Fibroblast of skin of scalp (primary cell): Measurements from ENCODE around the gene MSANTD2. TPM values are rescaled to one million over a fixed set of nuclear protein-coding genes. Genes with fewer than 3 reads are reported as not detected.

Source experiments
- DNase-seq: peaks from one replicate; pipeline ENCODE4 v3.0.0-alpha.2; 2013
- polyA plus RNA-seq, 2 experiments: library from polyadenylated mRNA; unstranded; fragments of 120-200 nt; gene quantifications; one replicate each; pipeline ENCODE4 v1.2.1, GENCODE V29; 2013; ENCODE audit not compliant: insufficient read length in 2 of 2

MSANTD2 gene
- 8.9 TPM for polyA plus RNA-seq (2013, experiment 1 of 2; ENCODE audit: insufficient read length)
- 9.0 TPM for polyA plus RNA-seq (2013, experiment 2 of 2; ENCODE audit: insufficient read length)

- DNase-seq, result peak; percentile 81
These were observed at the start of gene MSANTD2 for GRCh38 chr11:124800226-124800929. MSANTD2 (minus strand) TSS chr11:124800406; CDS start chr11:124800380, 26 bp downstream.

DNA sequence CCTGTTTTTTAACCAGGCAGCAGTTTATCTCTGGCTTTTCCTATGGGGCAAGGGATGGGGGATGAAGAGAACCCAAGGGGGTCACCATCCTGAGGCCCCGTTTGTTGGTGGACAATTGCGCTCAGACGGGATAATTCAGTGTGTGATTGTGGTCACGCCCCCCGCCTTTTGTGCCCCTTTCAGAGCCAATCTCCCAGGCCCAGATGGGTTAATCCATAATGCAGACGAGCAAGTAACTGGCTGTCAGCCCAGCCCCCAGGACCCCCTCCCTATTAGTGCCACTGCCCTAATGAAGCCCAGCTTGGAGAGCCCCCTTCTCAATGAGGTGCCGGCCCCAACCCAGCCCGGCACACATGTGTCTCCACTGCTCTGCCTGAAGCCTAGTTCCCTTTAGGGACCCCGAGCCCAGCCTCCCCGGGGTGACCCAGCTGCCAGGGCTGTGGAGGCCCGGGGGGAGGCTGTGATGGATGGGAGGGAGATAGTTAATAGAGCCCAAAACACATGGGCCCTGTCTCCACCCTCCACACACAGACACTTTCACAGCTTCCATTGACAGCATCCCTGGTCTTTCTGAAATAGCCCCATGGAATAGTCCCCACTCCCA lies 46.0 kb upstream of the MSANTD2 start:
- DNase-seq, result no peak

DNA sequence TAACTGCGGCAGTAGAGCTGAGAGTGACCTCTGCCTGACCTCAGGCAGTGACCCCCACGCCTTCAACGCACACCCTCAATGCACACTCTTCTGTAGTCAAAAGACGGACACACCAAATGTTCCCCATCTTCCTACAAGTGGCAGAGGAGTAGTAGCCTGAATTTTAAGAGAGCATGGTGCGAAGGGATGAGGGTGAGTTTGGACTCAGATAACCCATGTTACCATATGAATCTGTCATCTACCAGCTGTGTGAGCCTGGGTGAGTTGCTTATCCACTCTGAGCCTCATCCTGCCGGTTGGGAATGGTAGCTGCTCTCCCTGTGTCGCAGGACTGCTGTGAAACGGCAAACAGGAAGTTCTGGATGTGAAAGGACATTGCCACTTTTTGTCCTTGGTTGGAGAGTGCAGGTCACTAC lies 44.5 kb upstream of the MSANTD2 start:
- DNase-seq, result no peak

DNA sequence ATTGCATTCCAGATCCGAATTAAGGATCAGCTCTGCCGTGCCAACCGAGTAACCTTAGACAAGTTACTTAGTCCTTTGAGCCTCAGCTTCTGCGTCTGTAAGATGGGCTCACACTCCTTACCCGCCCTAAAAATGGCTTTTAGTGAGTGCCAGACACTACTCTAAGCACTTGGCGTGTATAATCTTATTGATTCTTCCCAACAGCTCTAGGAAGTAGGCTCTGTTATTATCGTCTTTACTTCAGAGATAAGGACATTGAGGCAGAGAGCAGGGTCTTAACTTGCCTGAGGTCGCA lies 43.4 kb upstream of the MSANTD2 start:
- no peak for DNase-seq

DNA sequence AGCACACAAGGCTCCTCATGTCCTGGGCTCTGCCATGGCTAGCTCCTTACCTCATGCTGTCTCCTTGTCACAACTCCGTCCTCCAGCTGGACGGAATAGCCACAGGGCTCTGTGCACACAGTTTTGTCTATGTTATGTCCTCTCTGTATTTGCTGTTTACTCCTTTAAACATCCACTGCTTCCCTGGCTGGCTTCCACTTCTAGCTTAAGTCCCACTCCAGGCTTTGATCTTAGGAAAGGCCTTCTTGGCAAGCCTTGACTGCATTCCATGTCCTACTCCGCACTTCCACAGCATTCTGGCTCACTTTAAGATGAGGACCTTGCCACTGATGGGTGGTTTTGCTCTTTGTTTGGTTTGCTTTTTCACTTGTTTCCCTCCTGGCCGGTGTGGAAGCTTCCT lies 42.1 kb upstream of the MSANTD2 start:
- DNase-seq, result no peak

DNA sequence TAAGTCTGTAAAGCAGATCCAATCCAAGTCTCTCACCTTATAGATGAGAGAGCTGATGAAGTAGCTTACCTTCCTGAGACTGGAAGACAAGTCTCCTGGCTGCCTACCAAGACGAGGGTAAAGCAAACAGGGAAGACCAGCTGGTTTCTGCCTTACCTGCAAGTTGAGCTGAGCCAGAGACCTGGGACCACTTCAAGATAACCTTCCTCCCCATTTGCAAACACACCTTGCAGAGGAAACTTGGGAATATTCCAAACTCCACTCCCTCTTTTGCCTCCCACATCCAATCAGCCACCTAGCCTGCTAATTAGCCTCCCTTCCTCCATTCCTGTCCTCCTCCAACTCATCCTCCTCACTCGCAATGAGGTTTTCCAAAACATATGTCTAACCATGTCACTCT lies 41.6 kb upstream of the MSANTD2 start:
- DNase-seq, result no peak

- no peak for DNase-seq
These were observed 41.0 kb upstream of the MSANTD2 start for GRCh38 chr11:124841201-124841600.

DNA sequence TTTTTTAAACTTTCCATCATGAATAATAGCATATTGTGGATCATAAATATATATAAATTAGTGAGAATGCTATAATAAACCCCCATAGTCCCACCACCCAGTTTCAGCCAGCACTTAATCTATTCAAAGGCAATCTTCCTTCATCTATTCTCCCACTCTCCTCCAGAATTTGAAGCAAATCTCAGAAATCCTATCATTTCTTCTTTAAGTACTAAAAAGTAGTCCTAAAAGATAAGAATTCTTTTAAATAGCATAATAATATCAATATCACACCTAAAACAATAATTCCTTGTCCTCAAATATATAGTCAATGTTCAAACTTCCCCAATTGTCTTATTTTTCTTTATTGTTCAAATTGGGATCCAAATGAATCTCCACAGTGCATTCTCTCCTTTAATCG lies 40.5 kb upstream of the MSANTD2 start:
- no peak for DNase-seq

GRCh38 chr11:124839972-124840621 lies 39.9 kb upstream of the MSANTD2 start:
- DNase-seq, result no peak

- no peak for DNase-seq
These were observed 39.1 kb upstream of the MSANTD2 start for GRCh38 chr11:124839128-124839971.

DNA sequence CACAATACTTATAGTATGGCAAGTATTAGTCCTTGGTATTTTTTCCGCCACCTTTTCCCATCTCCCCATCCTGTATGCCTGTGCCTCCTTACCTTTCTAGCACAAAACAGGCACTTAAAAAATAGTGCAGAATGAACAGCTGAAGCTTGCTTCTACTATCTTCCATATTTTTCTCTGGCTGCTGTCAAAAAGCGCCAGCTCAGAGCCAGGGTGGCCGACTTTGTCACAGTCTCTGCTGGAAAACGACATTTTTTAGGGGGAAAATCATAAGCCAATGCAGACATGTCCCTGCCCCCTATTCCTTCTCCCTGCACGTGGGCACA lies 38.6 kb upstream of the MSANTD2 start:
- DNase-seq, result no peak

DNA sequence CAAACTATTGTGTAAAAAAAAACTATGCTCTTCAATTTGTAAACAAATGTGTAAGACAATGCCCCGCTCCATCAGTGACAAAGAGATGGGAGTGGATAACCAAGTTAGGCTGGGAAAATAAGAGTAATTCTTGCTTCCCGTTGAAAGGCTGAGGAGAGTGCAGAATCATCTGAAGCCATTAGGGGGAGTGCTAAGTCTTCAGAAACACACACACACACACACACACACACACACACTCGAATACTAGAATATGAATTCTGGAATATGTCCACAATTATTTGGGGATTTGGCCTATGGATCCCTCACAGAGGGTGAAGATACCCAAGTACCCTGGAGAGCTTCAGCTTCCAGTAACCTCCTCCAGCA lies 37.3 kb upstream of the MSANTD2 start:
- DNase-seq, result peak; percentile 86

DNA sequence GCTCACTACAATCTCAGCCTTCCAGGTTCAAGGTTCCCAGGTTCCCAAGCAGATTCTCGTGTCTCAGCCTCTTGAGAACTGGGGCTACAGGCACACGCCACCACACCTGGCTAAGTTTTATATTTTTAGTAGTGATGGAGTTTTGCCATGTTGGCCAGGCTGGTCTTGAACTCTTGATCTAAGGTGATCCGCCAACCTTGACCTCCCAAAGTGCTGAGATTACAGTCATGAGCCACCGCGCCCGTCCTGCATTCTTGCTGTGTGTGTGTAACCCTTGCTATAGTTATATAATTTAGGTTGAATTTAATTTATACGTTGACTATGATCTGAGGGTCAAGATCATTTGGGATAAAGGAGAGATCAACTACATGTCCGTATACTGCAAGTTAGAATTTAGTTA lies 35.7 kb upstream of the MSANTD2 start:
- no peak for DNase-seq

DNA sequence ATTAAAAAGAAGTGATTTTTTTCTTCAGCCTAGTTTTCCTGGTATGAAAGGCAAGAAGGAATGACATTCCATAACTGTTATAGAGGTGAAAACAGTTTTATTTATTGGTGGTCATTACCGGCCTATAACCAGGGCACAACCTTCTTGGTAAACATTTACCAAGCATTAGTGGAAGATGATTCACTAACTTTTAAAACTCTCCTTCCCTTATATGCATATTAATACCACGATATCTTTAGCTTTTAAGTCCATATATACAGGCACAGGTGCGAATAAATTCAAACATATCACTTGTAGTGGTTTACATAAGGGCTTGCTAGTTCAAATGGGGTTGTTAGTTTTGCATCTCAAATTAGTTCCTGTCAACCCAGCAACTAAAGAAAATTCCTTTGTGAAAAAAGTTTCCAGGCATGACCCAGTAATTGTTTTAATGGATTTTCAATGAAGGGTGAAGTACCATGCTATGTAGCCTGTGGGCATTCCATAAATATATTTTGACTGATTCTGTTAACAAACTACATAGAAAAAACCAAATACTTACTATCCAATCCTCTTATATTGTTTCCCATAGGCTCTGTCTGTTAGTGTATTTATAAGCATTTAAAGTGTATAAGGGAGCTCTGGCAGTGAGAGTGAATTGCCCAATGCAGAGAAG lies 34.4 kb upstream of the MSANTD2 start:
- DNase-seq, result no peak

GRCh38 chr11:124832571-124832970 lies 32.4 kb upstream of the MSANTD2 start:
- no peak for DNase-seq

DNA sequence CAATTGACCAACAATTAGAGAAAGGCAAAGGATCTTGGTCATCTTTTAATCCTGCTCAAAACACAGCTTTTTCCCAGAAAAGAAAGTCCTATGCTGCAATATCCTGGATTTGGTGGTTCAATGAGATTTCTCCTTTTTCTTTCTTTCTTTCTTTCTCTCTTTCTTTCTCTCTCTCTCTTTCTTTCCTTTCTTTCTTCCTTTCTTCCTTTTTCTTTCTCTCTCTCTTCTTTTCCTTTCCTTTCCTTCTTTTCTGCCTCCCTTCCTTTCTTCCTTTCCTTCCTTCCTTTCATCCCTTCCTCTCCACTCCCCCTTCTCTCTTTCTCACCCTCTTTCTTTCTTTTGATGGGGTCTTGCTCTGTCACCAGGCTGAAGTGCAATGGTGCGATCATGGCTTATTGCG lies 31.7 kb upstream of the MSANTD2 start:
- DNase-seq, result no peak

- DNase-seq, result no peak
These were observed 30.5 kb upstream of the MSANTD2 start for GRCh38 chr11:124830749-124831148.

- no peak for DNase-seq
These were observed 29.8 kb upstream of the MSANTD2 start for GRCh38 chr11:124829986-124830385.

GRCh38 chr11:124825876-124826275 lies 25.7 kb upstream of the MSANTD2 start:
- no peak for DNase-seq

- no peak for DNase-seq
These were observed 23.5 kb upstream of the MSANTD2 start for GRCh38 chr11:124823512-124824376.

- DNase-seq, result no peak
These were observed 22.0 kb upstream of the MSANTD2 start for GRCh38 chr11:124821995-124822730.
